Loucy (cell line): ENCODE results near the gene ZBTB20.

Source experiments
- EZH2phosphoT487 ChIP-seq: fragments of 200-600 bp; IDR thresholded peaks from 2 replicates; pipeline ENCODE4 v1.6.1; 2018; ENCODE audit warnings: antibody characterized with exemption, mild to moderate bottlenecking, moderate library complexity, borderline replicate concordance
- TF ChIP-seq, protein P1 (sequence below): fragments of 200-600 bp; sonication (generic); conservative IDR thresholded peaks from 2 replicates; pipeline ENCODE4 v1.5.1; 2014; ENCODE audit warnings: mild to moderate bottlenecking, antibody characterized with exemption, low read length

DNA sequence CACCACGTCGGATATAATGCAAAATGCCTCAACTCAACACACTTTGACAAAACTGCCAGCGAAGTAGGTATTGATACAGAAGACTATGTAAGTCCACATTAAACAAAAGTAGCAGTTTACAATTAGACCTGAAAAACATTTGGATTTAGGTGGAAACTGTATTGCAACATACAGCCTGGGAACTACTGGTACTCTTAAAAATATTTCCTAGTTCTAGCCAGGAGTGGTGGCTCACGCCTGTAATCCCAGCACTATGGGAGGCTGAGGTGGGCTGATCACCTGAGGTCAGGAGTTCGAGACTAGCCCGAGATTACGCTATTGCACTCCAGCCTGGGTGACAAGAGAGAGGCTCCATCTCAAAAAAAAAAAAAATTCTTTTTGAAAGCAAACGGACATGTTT, 246.2 kb downstream of the ZBTB20 start:
- TF ChIP-seq, protein P1, sequence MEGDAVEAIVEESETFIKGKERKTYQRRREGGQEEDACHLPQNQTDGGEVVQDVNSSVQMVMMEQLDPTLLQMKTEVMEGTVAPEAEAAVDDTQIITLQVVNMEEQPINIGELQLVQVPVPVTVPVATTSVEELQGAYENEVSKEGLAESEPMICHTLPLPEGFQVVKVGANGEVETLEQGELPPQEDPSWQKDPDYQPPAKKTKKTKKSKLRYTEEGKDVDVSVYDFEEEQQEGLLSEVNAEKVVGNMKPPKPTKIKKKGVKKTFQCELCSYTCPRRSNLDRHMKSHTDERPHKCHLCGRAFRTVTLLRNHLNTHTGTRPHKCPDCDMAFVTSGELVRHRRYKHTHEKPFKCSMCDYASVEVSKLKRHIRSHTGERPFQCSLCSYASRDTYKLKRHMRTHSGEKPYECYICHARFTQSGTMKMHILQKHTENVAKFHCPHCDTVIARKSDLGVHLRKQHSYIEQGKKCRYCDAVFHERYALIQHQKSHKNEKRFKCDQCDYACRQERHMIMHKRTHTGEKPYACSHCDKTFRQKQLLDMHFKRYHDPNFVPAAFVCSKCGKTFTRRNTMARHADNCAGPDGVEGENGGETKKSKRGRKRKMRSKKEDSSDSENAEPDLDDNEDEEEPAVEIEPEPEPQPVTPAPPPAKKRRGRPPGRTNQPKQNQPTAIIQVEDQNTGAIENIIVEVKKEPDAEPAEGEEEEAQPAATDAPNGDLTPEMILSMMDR, result no peak
- TF ChIP-seq EZH2phosphoT487, result no peak
